GM19463 (cell line): ENCODE results near the gene AREL1.

Experiments used
- ATAC-seq: cut with Tn5 transposase; IDR thresholded peaks from one replicate; pipeline ENCODE4 v1.9.1; 2021; ENCODE audit warnings: mild to moderate bottlenecking, moderate library complexity; ENCODE audit not compliant: unreplicated experiment

AREL1 gene

DNA sequence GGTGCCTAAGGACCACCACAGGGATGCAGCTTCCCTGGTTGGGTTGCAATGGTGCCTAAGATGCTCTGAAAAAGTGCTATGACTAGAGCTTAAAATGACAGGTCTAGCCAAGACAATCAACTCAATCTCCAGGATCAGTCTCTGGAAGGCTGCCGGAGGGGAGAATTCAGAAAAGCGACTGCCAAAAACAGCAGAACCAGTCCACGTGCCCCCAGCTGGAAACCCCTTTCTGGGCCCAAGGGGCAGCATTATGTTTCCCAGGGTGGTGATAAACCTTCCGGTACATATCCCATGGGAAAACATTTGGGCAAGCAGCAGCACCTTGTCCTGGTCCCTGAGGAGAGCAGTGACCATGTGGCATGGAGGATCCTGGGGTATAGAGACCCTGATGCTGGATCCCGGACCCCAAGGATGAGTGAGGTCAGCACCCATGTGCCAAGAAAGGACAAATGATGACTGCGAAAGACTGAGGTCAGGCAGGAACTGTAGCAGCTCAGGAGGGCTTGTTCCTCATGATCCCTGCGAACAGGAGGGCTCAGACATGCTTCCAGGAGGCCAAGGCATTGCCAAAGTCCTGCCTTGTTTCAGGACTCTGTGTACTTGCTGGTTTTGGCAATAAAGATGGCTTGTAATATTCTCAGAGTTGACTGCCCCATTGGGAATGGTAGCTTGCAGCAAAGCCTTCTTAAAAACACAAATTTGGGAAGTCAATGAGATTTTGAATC, 51.0 kb downstream of the AREL1 start:
- ATAC-seq = no peak

DNA sequence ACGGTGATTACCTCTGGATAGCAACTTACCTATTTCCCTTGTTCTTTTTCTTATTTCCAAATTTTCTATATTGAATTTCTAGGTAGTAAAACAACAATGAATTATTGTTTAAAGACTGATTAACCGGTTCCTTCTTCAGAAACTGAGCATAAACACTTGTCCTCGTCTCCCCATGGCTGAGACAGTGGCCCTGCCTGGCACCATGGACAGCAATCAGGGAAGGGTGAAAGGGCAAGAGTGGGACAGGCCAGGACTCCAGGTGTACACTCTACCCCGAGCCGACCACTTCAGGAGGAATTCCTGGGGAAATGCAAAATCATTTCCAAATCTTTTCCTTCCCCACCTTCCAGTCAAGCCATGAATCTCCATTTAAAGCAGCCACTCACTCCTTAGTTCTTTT, 52.0 kb downstream of the AREL1 start:
- no peak for ATAC-seq

DNA sequence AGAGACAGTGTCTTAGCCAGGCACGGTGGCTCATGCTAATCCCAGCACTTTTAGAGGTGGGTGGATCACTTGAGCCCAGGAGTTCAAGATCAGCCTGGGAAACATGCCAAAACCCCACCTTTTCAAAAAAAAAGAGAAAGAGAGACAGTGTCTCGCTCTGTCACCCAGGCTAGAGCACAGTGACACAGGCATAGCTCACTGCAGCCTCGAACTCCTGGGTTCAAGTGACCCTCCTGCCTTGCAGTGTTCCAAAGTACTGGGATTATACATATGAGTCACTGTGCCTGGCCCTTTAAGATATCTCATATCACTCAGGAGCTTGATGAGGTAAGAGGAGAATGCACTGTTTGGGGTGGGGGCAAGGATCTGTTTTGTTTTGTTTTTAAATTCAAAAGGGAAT, 52.7 kb downstream of the AREL1 start:
- ATAC-seq = no peak

DNA sequence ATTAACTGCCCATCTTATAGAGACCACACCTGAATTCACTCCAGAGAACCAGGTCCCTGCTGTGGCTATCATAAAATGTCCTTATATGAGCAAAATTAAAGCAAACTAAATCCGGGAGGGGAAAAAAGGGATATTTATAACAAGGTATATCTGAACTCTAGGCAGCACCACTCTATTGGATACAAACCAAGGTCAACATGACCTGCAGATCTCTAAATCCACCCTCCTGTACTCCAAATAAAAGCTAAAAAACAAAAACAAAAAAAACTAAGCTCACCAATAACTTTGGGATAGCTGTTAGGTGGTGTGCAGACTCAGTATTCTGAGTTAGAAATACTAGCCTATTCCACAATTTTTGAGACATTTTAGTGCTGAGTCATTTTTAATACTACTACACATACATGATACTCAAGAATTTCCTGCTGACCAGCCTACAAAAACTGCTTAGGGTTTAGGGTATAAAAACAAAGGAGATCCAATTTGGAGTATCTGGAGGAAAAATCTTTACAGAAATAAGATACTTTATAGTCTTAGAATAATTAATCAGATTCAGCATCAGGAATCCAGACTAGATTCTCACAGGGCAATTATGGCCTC, 54.2 kb downstream of the AREL1 start:
- ATAC-seq = no peak

DNA sequence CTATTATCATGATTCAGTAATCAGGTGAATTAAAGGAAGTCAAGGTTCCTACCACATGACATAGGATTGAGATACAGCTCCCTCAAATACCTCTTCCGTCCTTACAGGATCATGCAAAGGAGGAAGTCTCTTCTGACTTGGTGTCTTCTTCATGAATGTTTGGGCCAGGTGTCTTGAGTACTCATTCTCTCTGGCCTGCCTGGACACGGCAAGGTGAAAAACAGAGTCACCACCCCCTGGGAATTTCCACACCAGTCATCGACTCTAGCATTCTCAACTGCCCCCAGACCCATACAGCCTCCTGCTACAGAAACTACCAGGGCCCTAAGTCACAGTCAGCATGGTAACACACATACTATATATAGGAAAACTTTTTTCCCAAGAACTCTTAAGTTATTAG, 55.9 kb downstream of the AREL1 start:
- no peak for ATAC-seq

DNA sequence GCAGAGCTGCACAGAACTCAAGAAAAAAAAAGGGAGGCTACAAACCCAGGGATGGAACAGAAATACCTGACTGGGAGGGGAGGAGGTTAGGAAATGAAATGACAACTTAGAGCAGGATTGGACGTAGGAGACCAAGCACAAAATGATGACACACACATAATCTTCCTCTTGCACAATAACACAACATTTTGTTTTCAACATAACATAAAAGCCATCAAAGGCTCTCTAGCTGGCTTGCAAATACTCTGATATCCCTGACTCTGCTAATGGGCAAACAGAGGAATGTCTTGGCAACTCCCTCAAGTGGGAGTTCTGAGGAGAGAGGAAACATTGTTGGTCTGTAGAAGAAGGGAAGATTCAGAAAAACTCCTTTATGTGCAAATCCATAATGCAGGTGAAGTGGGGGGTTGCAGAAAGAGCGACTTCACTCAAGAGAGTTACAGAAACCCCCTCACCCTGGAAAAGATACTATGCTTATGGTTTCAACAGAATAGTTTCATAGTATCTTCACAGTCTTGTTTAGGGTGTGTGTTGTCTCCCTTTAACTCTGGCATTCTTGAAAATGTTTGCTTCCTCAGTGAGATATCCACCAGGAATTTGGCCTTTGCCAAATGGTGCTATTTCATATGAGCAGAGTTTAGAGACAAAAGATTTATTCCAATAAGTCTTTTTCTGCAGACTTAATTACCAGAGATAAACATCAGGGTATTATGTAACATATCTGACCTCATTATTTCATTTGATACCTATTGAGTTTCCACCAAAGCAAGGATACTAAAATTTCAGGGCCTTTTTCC, 57.1 kb downstream of the AREL1 start:
- no peak for ATAC-seq

DNA sequence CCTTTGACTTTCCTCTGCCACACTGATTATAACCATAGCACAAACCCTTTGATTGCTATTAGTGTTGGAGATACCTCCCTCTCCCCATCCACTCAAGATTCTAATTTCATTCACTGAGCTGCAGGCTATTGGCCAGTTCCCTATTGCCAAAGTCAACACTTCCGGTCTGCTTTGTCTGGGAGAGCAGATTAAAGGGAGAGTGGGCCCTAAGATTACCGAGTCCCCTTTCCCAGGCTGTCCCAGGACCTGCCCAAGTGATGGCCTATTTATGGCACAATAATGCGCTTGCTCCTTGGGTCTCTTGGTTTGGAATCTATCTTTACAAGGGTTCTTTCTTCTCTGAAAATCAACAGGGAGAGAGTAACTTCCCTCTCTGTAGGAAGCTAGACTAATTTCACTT, 57.9 kb downstream of the AREL1 start:
- no peak for ATAC-seq

DNA sequence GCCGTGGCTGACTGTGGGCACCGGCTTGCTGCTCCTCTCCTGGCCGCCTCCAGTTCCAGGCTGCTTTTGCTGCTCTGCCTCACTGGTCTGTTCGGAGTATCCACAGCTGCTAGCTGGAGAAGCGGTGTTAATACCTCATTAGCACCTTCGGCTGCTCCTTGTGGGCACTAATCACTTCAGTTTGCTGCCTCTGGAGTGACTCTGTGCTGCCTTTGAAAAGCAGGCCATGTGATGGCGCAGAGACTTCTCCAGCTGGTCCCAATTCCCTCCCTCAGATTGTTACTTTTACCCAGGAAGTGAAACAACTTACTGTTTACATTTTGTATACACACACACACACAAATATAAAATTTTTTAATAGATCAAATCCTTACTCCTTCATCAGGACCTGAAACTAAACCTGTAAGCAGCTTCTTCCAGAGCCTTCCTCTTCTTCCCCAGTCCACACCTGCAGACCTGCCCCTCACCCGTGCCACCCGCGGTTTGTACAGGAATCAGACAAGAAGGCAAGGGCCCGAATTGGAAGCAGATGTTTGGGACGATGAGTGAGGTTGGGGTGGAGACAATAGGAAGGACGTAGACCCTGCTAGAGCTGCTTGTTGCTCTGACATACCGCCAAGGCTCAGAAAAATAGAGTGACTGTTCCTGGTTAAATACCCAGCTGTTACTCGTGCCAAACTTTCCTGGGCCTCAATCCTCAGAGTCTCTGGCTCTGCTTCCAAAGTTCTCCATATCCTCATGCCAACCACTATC, 59.3 kb downstream of the AREL1 start:
- no peak for ATAC-seq

DNA sequence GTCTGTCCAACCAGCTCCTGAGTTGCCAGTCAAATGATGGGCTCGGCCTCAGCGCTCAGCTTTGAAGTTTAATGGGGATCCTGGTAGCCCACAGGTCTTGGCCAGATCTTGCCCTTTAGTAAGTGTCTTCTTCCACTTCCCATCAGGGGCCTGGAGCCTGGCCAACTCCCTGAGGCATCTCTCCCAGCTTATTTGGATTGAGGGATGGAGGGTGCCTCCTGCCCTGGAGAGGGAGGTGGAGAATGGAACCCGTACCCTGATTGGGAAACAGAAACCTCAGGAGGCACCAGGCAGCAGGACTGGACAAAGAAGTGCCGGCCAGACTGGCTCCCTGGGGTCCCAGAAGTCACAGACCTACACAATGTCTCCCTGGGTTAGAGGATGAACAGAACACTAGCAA, 60.3 kb downstream of the AREL1 start:
- ATAC-seq = no peak

DNA sequence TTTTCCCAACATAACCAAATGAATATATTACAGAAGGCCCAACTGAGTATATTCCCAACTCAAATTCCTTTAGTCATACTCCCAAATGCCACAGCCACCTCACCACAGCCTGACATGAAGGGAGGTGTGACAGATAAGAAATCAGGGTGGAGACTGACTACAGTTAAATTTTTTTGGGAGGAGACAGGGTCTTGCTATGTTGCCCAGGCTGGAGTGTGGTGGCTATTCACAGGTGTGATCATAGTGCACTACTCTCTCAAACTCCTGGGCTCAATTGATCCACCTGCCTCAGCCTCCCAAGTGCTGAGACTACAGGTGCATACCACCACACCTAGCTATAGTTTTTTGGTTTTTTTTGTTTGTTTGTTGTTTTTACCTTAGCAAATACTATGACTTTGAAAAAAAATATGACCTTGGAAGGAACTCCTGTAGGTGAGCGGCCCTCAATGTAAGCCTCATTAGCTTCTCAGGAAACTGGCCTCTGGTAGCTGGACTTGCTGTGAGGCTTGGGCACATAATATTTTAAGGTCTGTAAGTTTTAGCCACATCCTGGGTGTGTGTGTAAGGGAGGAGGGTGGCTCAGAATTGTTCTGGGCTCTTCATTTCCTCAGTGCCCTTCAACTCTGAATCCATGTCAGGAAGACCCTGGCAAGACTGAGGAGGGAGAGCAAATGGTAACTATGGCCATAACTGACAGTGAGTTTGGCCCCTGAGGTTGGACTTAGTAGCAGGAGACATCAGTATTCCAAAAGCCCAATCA, 61.8 kb downstream of the AREL1 start:
- ATAC-seq = no peak

DNA sequence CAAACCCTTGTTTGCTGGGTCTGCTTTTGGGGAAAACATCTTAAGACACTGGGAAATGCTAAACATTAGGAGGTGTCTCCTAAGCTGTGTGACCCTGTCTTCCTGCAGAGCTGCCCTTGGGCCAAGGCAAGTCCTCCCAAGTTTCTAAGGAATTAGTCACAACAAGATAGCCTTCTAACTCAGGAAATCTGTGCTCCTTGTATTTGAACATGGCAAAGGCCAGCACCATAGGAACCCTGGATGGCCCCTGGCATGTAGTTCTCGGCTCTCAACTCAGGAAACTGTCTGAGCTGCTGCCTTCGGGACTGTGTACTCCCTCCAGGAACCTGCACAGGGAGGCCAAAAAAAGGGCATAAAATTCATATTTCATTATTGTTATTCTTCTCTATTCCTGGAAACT, 63.2 kb downstream of the AREL1 start:
- ATAC-seq = no peak

DNA sequence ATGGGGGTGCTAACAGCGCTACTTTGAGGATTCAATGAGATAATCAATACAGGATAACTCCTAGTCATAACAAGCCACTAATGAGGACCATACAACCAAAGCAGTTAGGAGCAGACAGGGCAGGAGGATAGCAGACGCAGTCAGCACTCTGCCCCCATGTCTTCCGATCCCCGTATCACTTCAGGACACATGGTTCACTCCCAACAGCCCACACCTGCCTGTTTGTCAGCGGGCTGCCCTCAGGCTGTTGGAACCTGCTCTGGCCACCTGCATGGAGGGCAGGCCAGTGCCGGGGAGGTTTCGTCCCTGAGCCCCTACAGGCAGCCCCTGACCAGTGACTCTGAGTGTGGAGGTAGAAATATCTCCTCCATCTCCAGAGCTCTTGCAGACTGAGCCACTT, 63.7 kb downstream of the AREL1 start:
- no peak for ATAC-seq

DNA sequence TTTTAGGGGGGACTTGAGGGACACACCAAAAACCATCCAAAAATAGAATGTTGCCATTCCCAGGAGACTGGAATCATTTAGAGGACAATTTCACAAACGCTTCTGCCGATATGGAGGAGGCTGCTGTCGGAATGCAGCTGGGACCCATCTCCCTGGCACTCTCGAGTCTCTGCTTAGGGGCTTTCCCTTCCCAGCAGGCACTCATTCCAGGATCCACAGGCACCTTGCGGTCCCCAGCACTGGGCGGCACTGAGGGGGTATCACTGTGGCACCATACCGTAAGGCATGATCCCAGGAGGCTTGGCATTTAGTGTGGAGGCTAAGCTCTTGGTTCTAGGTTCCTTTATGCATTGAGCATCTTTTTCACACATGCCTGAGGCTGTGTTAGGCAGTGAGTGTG, 64.3 kb downstream of the AREL1 start:
- no peak for ATAC-seq

DNA sequence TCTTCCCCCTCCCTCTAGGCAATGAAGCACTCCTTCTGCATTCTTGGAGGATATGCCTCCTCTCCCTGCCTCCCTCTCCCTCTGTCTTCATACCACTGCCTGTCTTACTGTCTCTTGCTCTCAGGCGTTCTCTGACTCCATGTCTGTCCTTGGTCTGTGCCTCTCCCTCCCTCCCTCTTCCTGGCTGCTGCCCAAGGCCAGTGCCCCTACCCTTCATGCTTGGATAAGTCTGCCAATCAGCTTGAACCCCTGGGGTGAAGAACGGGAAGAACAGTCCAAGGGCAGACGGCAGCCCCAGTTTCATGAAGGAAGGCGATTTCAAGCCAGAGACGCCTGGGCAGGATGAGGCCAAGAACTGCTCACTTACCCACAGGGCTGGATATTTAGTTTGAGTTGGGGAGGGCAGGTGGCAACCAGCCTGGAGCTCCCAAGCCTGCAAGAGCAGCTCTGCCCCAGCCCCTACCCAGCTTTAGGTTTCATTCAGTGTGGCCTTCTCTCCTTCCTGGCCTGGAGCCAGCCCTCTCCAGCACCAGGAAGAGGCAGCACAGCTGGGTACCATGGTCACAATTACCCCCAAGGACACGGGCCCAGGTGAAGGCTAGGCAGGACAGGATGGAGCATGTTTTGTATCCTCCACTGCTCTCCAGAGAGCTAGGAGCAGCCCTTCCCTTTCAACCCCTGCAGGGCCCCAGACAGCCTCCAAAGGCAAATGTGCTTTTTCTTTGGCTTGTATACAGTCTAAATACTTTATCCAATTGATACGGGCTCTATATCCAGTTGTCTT, 65.0 kb downstream of the AREL1 start:
- ATAC-seq = no peak

DNA sequence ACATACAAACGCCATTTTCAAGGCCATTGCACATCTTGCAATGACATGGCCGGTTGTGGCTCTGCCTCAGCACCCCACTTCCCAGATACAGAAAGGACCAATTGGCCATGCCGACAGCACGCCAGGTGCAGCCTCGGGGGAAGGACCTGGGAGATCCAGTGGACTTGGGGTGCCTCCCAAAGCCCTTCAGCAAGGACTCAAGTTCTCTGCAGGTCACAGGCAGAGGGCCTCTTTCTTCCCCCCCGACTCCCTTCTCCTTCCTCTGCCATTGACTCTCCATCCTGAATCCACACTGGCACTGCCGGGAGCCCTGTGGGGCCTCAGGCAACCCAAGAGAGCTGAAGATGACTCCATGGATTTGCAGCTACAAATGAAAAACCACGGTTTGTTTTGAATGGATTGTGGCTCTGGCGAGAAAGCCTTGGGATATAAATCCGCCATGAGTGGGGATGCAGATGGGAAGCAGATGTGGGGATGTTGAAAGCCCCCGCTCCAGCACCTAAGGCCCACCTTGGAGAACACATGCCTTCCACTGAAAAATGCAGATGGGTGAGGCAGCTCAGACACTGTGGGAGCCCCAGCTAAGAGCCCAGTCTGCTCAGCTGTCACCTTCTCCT, 65.7 kb downstream of the AREL1 start:
- no peak for ATAC-seq

DNA sequence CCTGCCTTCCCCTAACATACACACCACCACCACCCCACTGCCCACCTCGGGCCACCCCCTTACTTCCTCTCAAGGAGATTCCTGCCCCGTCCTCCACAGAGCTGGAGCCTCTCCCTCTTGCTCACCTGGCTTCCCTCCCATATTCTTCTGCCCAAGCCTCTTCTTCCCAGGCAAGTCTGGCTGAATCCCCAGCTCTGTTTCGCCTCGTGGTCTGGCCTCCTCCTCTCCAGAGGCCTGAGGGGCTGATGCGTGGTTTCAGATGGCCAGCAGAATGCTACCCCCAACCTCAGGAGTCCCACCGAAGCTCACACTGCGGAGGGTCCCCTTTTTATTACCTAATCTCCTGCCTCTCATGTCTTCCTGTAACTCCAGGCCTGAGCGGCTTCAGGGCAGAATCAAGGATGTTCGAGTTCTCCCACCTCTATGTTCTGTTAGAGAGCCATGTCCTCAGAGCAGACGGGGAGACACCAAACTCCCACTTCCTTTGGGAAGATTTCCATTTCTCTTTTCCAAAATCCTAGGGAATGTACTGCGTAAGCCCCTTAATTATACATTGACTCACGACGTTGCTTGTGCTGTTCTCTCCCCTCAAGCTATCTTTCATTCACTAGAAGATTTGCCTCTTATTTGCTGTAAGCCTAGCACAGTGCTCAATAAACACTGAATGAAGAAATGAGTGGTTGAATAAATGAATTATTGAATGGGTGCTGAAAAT, 67.0 kb downstream of the AREL1 start:
- no peak for ATAC-seq

DNA sequence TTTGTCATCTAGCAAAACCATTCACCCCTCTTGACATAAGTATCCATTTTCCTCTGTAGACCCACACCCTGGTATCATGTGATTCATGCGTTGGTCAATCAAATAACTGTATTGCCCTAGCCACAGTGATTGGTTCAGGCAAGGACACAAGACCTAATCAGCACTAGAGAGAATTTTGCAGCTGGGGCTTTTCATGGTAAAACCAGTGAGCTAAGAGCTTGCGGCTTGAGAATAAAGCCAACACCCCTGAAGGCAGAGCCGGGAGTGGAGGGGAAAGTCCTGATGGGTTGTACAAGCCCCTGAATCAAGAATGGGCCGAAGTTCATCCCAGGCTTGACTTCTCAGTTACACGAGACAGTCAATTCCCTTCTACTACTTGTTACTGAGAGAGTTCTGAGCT, 67.6 kb downstream of the AREL1 start:
- no peak for ATAC-seq

DNA sequence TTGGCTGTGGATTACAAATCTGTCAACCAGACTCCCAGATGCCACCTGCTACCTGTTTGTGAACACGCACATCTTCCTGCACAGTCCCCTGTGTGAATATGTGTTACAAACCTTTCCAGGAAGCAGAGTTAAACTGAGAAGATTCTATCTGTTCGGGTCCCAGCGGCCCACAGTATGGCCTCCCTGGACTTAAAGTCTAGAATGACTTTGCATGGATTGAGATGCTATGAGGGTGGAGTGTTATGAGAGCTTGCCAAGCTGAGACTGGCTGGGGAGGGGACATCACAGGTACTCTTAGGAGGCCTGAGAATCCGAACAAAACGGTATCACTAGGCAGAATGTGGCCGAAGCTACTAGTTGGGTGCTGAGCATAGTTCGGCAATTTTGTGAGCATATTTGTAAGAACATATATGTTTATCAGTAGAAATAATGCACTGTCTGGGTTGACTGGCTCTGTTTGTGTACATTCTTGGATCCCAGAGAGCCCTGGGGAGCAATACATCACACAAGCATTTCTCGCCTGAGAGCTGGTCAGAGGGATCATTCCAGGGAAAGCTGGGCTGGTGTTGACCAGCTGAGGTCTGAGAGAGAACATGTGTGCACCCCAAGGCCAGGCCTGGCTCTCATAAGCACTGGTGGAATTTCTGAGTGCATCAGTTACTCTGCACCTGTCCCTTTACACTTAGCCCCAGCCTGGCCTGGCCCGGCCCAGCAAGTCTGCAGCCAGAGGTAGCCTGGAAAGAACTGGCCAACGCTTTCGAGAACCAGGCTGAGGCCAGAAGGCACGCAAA, 71.1 kb downstream of the AREL1 start:
- no peak for ATAC-seq
